Adrenal gland (tissue), 12 donors: ENCODE data around the gene RRM1. TPM values are rescaled to one million over a fixed set of nuclear protein-coding genes. Genes with fewer than 3 reads are reported as not detected.
A peak's percentile ranks its signal among the peaks of the same experiment; 100 is the strongest.

Source experiments
- DNase-seq, 7 donors: peaks; one replicate each; pipeline ENCODE4 v3.0.0-alpha.2; 2019 to 2020
- H3K27ac ChIP-seq, 5 donors: fragments of 200-600 bp; sonication (generic) in 4 of 5; 1 replicate in 3 of 5; 2 replicates in 2 of 5; pipeline versions ENCODE4 v1.5.1 to v1.8.0; 2016 to 2020; ENCODE audit warnings: mild to moderate bottlenecking in 1 of 5
- H3K27me3 ChIP-seq: fragments of 200-600 bp; 2 replicates; pipeline ENCODE4 v1.8.0; 2021
- H3K36me3 ChIP-seq, 2 donors: fragments of 200-600 bp; replicated peaks in 1 of 2; 1 replicate in 1 of 2; 2 replicates in 1 of 2; pipeline versions ENCODE4 v1.5.1 to v1.8.0; 2018 to 2022
- H3K4me1 ChIP-seq, 2 donors: fragments of 200-600 bp; replicated peaks in 1 of 2; 1 replicate in 1 of 2; 2 replicates in 1 of 2; pipeline versions ENCODE4 v1.5.1 to v1.8.0; 2018 to 2021
- H3K4me3 ChIP-seq, 4 donors: fragments of 200-600 bp; sonication (generic) in 3 of 4; one replicate each; pipeline ENCODE4 v1.5.1; 2016 to 2018
- H3K9me3 ChIP-seq, 3 donors: fragments of 200-600 bp; sonication (generic) in 1 of 3; replicated peaks in 1 of 3; 1 replicate in 2 of 3; 2 replicates in 1 of 3; pipeline versions ENCODE4 v1.5.1 to v1.8.0; 2016 to 2021
- POLR2A ChIP-seq, 2 donors: fragments of 450-650 bp; IDR thresholded peaks; one replicate each; pipeline ENCODE4 v1.6.1; 2017; ENCODE audit warnings: antibody characterized with exemption in 2 of 2, mild to moderate bottlenecking in 2 of 2, moderate library complexity in 1 of 2
- WGBS, 4 donors: extraction: QIAGEN DNeasy Blood & Tissue Kit in 2 of 4; methylation state at CpG; one replicate each; pipeline versions ENCODE4 v1.1.5 to v1.1.7; 2013 to 2017; 5-methylcytosine and 5-hydroxymethylcytosine counted together
- intact Hi-C, 2 donors: fragments of 100-400 bp; cut with DNase I; formaldehyde crosslinking; loops; one replicate each; pipeline versions ENCODE4 v1.14.1 to v1.15.0; 2022 to 2023
- polyA plus RNA-seq, 3 donors: library from polyadenylated mRNA; stranded (reverse); fragments of 200-250 nt in 2 of 3; fragments of 350-450 nt in 1 of 3; fragmentation: Illumina TruSeq in 1 of 3; extraction: RNeasy Lipid Tissue Mini Kit (QIAGEN cat#74804) in 1 of 3; gene quantifications; one replicate each; pipeline ENCODE4 v1.2.3, GENCODE V29; 2013 to 2014
- total RNA-seq, 9 donors: library from RNA; depleted of rRNA in 4 of 9; stranded (reverse); fragments of >200 nt in 4 of 9; fragments of 120-200 nt in 1 of 9; fragmentation: NEBNext Ultra II Directional in 1 of 9; extraction: Animal tissue kit (Norgen Biotek cat#: 25700) in 1 of 9; gene quantifications; one replicate each; pipeline versions ENCODE4 v1.1.0 to v1.2.4, GENCODE V29; 2013 to 2023
- TF ChIP-seq, protein P1 (sequence below), 6 experiments: fragments of 450-650 bp in 4 of 6; fragments of 200-600 bp in 2 of 6; sonication (generic) in 1 of 6; IDR thresholded peaks; 1 replicate in 5 of 6; 2 replicates in 1 of 6; pipeline versions ENCODE4 v1.5.1 to v1.8.0; 2016 to 2021; ENCODE audit warnings: antibody characterized with exemption in 6 of 6, mild to moderate bottlenecking in 2 of 6, moderate library complexity in 1 of 6
- donor health status: healthy with polysubstance abuse.
- donor health status: Bipolar disorder and iron deficiency.
- donor health status: DM: yes; HTN: yes; CAD: no.
- donor health status: DM: no; HTN: no; CAD: no.
- donor health status: DM: no; HTN: no; CAD: no.
- donor health status: DM: yes; HTN: yes; CAD: no.

Gene RRM1
- total and polyA plus RNA-seq, 12 donors: 7.2 to 99.3 (median 58.8) TPM

DNA sequence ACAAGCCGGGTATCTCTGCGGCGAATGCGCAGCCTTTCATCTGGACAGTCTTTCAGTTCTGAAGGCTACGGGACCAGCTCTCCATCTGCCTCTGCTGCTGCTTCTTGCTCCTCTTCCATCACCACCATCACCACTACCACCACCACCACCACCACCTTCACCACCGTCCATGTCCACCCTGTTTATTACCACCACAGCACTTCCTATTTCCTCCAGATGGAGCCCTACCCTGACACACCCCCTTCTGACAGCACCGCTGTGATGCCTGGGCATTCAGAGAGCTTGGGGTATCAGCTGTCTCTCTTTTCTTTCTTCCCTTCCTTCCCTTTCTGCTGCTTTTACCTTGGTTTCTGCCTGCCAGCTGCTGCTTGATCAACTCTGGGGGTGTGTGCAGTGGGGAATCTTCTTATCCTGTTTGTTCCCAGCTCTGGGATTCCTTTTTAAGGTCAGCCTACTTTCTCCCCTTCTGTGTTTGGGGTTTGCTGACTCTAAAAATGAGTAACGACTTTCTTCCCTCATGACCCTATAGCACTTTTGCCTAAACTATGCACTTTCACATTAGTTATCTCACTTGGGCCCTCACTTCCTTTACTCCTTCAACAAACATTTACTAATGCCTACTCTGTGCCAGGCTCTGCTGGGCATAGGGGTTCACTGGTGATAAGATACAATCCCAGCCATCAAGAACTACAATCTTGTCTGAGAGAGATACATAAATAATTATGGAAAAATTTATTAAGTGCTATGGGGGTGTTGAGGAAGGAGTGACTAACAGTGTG is 7.8 kb upstream of the RRM1 start:
- Histone ChIP-seq H3K27me3 (no peaks in the 10 kb centered on the region), H3K36me3 (peaks cover 0 to 18% of the 10 kb centered on the region in 2 donors), H3K4me3 (no peak overlapping the region), H3K27ac (no peak overlapping the region), H3K4me1 (no peaks in the 10 kb centered on the region), H3K9me3 (no peaks in the 10 kb centered on the region)
- intact Hi-C loops: no loop called here
- peak in 1 of 7 donors; percentile 11 for DNase-seq
- WGBS, 4 donors: 87 to 91% (median 91%) methylated on average over 8 of the region's 8 CpGs
- no peak for TF ChIP-seq POLR2A (IDR thresholded peaks at IDR 0.05)
- TF ChIP-seq, protein P1, sequence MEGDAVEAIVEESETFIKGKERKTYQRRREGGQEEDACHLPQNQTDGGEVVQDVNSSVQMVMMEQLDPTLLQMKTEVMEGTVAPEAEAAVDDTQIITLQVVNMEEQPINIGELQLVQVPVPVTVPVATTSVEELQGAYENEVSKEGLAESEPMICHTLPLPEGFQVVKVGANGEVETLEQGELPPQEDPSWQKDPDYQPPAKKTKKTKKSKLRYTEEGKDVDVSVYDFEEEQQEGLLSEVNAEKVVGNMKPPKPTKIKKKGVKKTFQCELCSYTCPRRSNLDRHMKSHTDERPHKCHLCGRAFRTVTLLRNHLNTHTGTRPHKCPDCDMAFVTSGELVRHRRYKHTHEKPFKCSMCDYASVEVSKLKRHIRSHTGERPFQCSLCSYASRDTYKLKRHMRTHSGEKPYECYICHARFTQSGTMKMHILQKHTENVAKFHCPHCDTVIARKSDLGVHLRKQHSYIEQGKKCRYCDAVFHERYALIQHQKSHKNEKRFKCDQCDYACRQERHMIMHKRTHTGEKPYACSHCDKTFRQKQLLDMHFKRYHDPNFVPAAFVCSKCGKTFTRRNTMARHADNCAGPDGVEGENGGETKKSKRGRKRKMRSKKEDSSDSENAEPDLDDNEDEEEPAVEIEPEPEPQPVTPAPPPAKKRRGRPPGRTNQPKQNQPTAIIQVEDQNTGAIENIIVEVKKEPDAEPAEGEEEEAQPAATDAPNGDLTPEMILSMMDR (IDR thresholded peaks at IDR 0.05): no peak

DNA sequence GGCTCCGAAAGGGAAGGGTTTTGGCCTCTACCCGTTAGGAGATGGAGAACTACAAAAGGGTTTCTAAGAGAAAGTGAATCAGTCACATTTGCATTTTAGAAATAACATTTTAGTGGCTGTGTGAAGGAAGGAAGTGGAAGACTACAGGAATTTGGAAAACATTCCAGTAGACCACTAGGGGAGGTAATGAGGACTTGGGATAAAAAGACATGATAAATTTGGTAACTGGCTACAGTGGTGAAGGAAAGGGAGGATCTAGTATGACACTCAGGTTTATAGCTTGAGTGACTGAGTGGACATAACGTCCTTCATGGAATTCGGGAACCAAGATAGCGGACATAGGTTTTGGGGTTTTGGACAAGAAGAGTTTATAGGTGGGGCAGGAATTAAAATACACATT is 7.0 kb upstream of the RRM1 start:
- no peaks in the 10 kb centered on the region for H3K9me3 ChIP-seq
- no peaks in the 10 kb centered on the region for H3K4me1 ChIP-seq
- TF ChIP-seq, protein P1 (IDR thresholded peaks at IDR 0.05): peak in 1 of 6 experiments; percentile 9
- TF ChIP-seq POLR2A (IDR thresholded peaks at IDR 0.05): no peak
- H3K36me3 ChIP-seq: peaks cover 0 to 15% of the 10 kb centered on the region in 2 donors
- H3K27me3 ChIP-seq: no peaks in the 10 kb centered on the region
- H3K4me3 ChIP-seq: no peak overlapping the region
- intact Hi-C loops: no loop called here
- WGBS, 4 donors: 89 to 93% (median 91%) methylated on average over 5 of the region's 5 CpGs
- no peak overlapping the region for H3K27ac ChIP-seq
- DNase-seq: no peak

DNA sequence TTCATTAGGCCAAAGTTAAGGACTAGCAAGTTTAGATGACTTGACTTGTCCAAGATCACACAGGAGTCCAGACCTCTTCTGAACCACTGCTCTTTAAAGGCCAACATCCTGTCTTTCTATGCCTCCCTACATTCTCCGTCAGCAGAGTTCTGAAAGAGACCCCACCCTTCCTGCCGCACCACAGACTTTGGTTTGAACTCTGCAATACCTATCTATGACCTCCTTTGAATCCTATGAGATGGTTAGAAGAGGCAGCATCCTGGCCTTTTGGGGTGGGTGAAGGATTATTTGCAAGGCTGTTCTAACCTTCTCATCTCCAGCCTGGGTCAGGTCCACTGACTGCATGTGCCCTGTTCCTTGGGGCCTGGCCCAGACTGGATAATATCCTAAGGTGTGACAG is 4.3 kb upstream of the RRM1 start:
- Histone ChIP-seq H3K9me3 (no peaks in the 10 kb centered on the region), H3K27me3 (no peaks in the 10 kb centered on the region), H3K27ac (no peak overlapping the region), H3K4me3 (no peak overlapping the region), H3K36me3 (peaks cover 0 to 4% of the 10 kb centered on the region in 2 donors), H3K4me1 (peaks cover 4 to 6% of the 10 kb centered on the region in 2 donors)
- no peak for DNase-seq
- WGBS, 4 donors: 84 to 96% (median 89%) methylated on average over 2 of the region's 2 CpGs
- TF ChIP-seq, protein P1 (IDR thresholded peaks at IDR 0.05): no peak
- TF ChIP-seq POLR2A (IDR thresholded peaks at IDR 0.05): no peak
- intact Hi-C loops: no loop called here

DNA sequence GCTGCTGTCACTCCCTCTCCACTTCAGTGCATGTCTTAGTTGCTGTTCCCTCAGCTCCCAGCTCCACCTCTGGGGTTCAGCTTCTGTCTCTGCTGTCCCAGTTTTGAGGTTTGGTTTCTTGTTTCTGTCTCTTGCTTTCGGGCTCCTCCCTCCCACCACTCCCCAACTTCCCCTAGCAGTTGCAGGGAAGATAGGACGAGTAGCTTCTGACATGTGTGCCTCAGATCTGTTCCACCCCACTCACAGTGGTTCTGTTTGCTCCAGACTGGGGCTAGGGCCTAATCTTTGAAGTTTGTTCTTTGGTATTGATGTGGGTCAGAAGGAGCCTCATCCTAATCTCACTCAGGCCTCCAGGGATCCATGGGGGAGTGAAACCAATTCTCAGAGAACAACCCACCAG is 2.6 kb upstream of the RRM1 start:
- Histone ChIP-seq H3K4me3 (no peak overlapping the region), H3K4me1 (peaks cover 4 to 22% of the 10 kb centered on the region in 2 donors), H3K27ac (no peak overlapping the region), H3K9me3 (no peaks in the 10 kb centered on the region), H3K27me3 (no peaks in the 10 kb centered on the region), H3K36me3 (no peaks in the 10 kb centered on the region)
- intact Hi-C loops: no loop called here
- TF ChIP-seq, protein P1 (IDR thresholded peaks at IDR 0.05): no peak
- no peak for TF ChIP-seq POLR2A (IDR thresholded peaks at IDR 0.05)
- 38 to 54% (median 42%) methylated on average over 2 of the region's 2 CpGs for WGBS, 4 donors
- no peak for DNase-seq
